ENCODE results near the gene MEX3D. TPM values are rescaled to one million over a fixed set of nuclear protein-coding genes. Genes with fewer than 3 reads are reported as not detected.

The MEX3D gene
- total and polyA plus RNA-seq, 7 donors: 4.8 to 16.1 (median 10.3) TPM

DNA sequence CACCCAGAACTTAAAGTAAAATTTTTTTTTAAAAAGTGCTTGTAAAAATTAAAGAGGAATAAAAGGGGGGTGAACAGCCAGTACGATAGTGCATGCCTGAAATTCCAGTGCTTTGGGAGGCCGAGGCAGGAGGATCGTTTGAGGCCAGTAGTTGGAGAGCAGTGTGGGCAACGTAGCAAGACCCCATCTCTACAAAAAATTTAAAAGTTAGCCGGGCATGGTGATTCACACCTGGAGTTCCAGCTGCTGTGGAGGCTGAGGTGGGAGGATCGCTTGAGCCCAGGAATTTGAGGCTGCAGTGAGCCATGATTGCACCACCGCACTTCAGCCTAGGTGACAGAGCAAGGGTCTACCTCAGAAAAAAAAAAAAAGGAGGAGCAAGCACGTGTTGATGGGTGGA is 63.1 kb downstream of the MEX3D start:
- no peak overlapping the region for H3K4me3 ChIP-seq
- WGBS, 2 donors: 55 to 80% methylated on average over 8 of the region's 8 CpGs
- H3K27me3 ChIP-seq: peaks cover 8 to 35% (median 32%) of the 10 kb centered on the region in 3 donors
- TF ChIP-seq POLR2AphosphoS5 (IDR thresholded peaks at IDR 0.05) (no peak), EP300 (IDR thresholded peaks at IDR 0.05) (no peak), POLR2A (IDR thresholded peaks at IDR 0.05) (no peak)
- TF ChIP-seq, protein P1, sequence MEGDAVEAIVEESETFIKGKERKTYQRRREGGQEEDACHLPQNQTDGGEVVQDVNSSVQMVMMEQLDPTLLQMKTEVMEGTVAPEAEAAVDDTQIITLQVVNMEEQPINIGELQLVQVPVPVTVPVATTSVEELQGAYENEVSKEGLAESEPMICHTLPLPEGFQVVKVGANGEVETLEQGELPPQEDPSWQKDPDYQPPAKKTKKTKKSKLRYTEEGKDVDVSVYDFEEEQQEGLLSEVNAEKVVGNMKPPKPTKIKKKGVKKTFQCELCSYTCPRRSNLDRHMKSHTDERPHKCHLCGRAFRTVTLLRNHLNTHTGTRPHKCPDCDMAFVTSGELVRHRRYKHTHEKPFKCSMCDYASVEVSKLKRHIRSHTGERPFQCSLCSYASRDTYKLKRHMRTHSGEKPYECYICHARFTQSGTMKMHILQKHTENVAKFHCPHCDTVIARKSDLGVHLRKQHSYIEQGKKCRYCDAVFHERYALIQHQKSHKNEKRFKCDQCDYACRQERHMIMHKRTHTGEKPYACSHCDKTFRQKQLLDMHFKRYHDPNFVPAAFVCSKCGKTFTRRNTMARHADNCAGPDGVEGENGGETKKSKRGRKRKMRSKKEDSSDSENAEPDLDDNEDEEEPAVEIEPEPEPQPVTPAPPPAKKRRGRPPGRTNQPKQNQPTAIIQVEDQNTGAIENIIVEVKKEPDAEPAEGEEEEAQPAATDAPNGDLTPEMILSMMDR (IDR thresholded peaks at IDR 0.05): no peak
- intact Hi-C loops (cut with DNase I): loop anchor here (5.0 kb wide), 1 partner anchor 58 kb away; no protein-coding TSS in a partner anchor
- peaks cover 0 to 4% (median 0%) of the 10 kb centered on the region in 4 donors for H3K9me3 ChIP-seq
- H3K4me1 ChIP-seq: peaks cover 0 to 27% (median 20%) of the 10 kb centered on the region in 4 donors
- H3K36me3 ChIP-seq: no peaks in the 10 kb centered on the region
- no peak overlapping the region for H3K27ac ChIP-seq
- no peak for DNase-seq

Small RNA genes within 50 kb of the gene (small RNA-seq; reads per million reads assigned to genes)
- gene AC005943.2 (0 reads per million in 3 donors), gene RN7SL477P (0 reads per million in 3 donors), gene RNU6-1223P (0 reads per million in 3 donors)

Other genes starting within 250 kb of the MEX3D start
- 100 to 1,000 TPM in 3 of 4 donors, 10 to 100 TPM in 1; 99.4 to 156 (median 128) TPM for gene NDUFS7, start 184.4 kb downstream of the MEX3D start, total RNA-seq
- 100 to 1,000 TPM; 182 to 262 (median 192) TPM for gene NDUFS7, start 184.4 kb downstream of the MEX3D start, polyA plus RNA-seq
- 10 to 100 TPM in 3 of 4 donors, 1 to 10 TPM in 1; 7.8 to 16.6 (median 11.5) TPM for gene GAMT, start 166.8 kb downstream of the MEX3D start, total RNA-seq
- 1 to 10 TPM; 1.8 to 6.0 (median 5.7) TPM for gene GAMT, start 166.8 kb downstream of the MEX3D start, polyA plus RNA-seq
- 10 to 100 TPM; 28.2 to 54.4 (median 42.2) TPM for gene DAZAP1, start 160.7 kb downstream of the MEX3D start, total RNA-seq
- 100 to 1,000 TPM in 1 of 3 donors, 10 to 100 TPM in 2; 51.1 to 132 (median 51.6) TPM for gene DAZAP1, start 160.7 kb downstream of the MEX3D start, polyA plus RNA-seq
- gene RPS15, start 129.9 kb downstream of the MEX3D start, total RNA-seq: 1,000 to 10,000 TPM; 3,601 to 5,641 (median 3,840) TPM
- 1,000 to 10,000 TPM; 2,516 to 4,453 (median 3,359) TPM for gene RPS15, start 129.9 kb downstream of the MEX3D start, polyA plus RNA-seq
- gene APC2, start 118.2 kb downstream of the MEX3D start, total RNA-seq: 1 to 10 TPM in 2 of 4 donors, under 1 TPM in 2; under 0.01 to 2.0 (median 0.91) TPM
- gene APC2, start 118.2 kb downstream of the MEX3D start, polyA plus RNA-seq: 1 to 10 TPM in 1 of 3 donors, not detected in 2; 1.2 TPM
- 10 to 100 TPM; 19.6 to 26.0 (median 22.2) TPM for gene C19orf25, start 89.1 kb downstream of the MEX3D start, total RNA-seq
- 10 to 100 TPM; 38.4 to 51.5 (median 48.3) TPM for gene C19orf25, start 89.1 kb downstream of the MEX3D start, polyA plus RNA-seq
- 1 to 10 TPM in 3 of 4 donors, under 1 TPM in 1; 0.99 to 5.0 (median 3.1) TPM for gene PCSK4, start 78.0 kb downstream of the MEX3D start, total RNA-seq
- 1 to 10 TPM in 2 of 3 donors, not detected in 1; 1.2 to 4.1 TPM for gene PCSK4, start 78.0 kb downstream of the MEX3D start, polyA plus RNA-seq
- 1 to 10 TPM in 2 of 4 donors, under 1 TPM in 1, not detected in 1; 0.33 to 2.9 (median 1.6) TPM for gene REEP6, start 77.1 kb downstream of the MEX3D start, total RNA-seq
- gene REEP6, start 77.1 kb downstream of the MEX3D start, polyA plus RNA-seq: 1 to 10 TPM in 2 of 3 donors, under 1 TPM in 1; 0.92 to 5.6 (median 2.4) TPM
- gene ADAMTSL5, start 55.3 kb downstream of the MEX3D start, total RNA-seq: 1 to 10 TPM in 2 of 4 donors, under 1 TPM in 2; 0.71 to 5.8 (median 1.8) TPM
- gene ADAMTSL5, start 55.3 kb downstream of the MEX3D start, polyA plus RNA-seq: 1 to 10 TPM in 2 of 3 donors, not detected in 1; 1.6 to 1.8 TPM
- under 1 TPM in 1 of 4 donors, not detected in 3; 0.36 TPM for gene PLK5, start 44.2 kb downstream of the MEX3D start, total RNA-seq
- under 1 TPM in 1 of 3 donors, not detected in 2; 0.32 TPM for gene PLK5, start 44.2 kb downstream of the MEX3D start, polyA plus RNA-seq
- gene MBD3, start 24.5 kb upstream of the MEX3D start, total RNA-seq: 10 to 100 TPM; 52.3 to 88.6 (median 71.3) TPM
- 100 to 1,000 TPM in 1 of 3 donors, 10 to 100 TPM in 2; 26.1 to 105 (median 33.0) TPM for gene MBD3, start 24.5 kb upstream of the MEX3D start, polyA plus RNA-seq
- gene UQCR11, start 37.1 kb upstream of the MEX3D start, total RNA-seq: 100 to 1,000 TPM in 3 of 4 donors, 10 to 100 TPM in 1; 81.1 to 176 (median 122) TPM
- gene UQCR11, start 37.1 kb upstream of the MEX3D start, polyA plus RNA-seq: 100 to 1,000 TPM; 158 to 339 (median 330) TPM
- 10 to 100 TPM; 29.6 to 50.2 (median 31.8) TPM for gene TCF3, start 84.3 kb upstream of the MEX3D start, total RNA-seq
- 10 to 100 TPM; 18.6 to 66.9 (median 28.4) TPM for gene TCF3, start 84.3 kb upstream of the MEX3D start, polyA plus RNA-seq
- not detected for gene ONECUT3, start 185.2 kb upstream of the MEX3D start, total RNA-seq
- gene ONECUT3, start 185.2 kb upstream of the MEX3D start, polyA plus RNA-seq: not detected
- 1 to 10 TPM in 1 of 4 donors, under 1 TPM in 3; under 0.01 to 3.9 (median 0.42) TPM for gene ATP8B3, start 244.0 kb upstream of the MEX3D start, total RNA-seq
- under 1 TPM in 1 of 3 donors, not detected in 2; 0.96 TPM for gene ATP8B3, start 244.0 kb upstream of the MEX3D start, polyA plus RNA-seq

Measured in sigmoid colon (tissue), 7 donors.